Smooth muscle cell (in vitro differentiated cells): Measurements from ENCODE around the gene DHRS7. TPM values are rescaled to one million over a fixed set of nuclear protein-coding genes. Genes with fewer than 3 reads are reported as not detected.
"Not testable (repeated sequence)": the region's sequence is repeated elsewhere in the genome, so short reads cannot be mapped to it uniquely, and the experiment has no call there.

Experiments used
- DNase-seq: peaks from one replicate; lab custom pipeline; 2025; ENCODE audit not compliant: unreplicated experiment; lab: John Stamatoyannopoulos, UW
- H2AFZ ChIP-seq: fragments of 200-600 bp; sonication (generic); 2 replicates; pipeline ENCODE4 v1.6.0; 2016; ENCODE audit warnings: antibody characterized with exemption, low read depth, mild to moderate bottlenecking
- H3F3A ChIP-seq: fragments of 200-600 bp; sonication (generic); 2 replicates; pipeline ENCODE4 v1.6.0; 2017; ENCODE audit warnings: antibody characterized with exemption, low read depth
- H3K27ac ChIP-seq: fragments of 200-600 bp; sonication (generic); 2 replicates; pipeline ENCODE4 v1.5.1; 2016; ENCODE audit warnings: low read depth, mild to moderate bottlenecking
- H3K27me3 ChIP-seq: fragments of 200-600 bp; sonication (generic); 2 replicates; pipeline ENCODE4 v1.6.1; 2016; ENCODE audit warnings: low read depth, mild to moderate bottlenecking
- H3K36me3 ChIP-seq: fragments of 200-600 bp; sonication (generic); 2 replicates; pipeline ENCODE4 v1.5.1; 2016; ENCODE audit warnings: low read depth
- H3K4me1 ChIP-seq: fragments of 200-600 bp; sonication (generic); 2 replicates; pipeline ENCODE4 v1.5.1; 2016; ENCODE audit warnings: low read depth
- H3K4me2 ChIP-seq: fragments of 200-600 bp; sonication (generic); 2 replicates; pipeline ENCODE4 v1.6.0; 2016; ENCODE audit warnings: mild to moderate bottlenecking
- H3K4me3 ChIP-seq: fragments of 200-600 bp; sonication (generic); 2 replicates; pipeline ENCODE4 v1.5.1; 2016; ENCODE audit warnings: mild to moderate bottlenecking
- H3K79me2 ChIP-seq: fragments of 200-600 bp; sonication (generic); 2 replicates; pipeline ENCODE4 v1.6.0; 2016; ENCODE audit warnings: low read depth, mild to moderate bottlenecking
- H3K9ac ChIP-seq: fragments of 200-600 bp; sonication (generic); 2 replicates; pipeline ENCODE4 v1.6.0; 2016; ENCODE audit warnings: low read depth
- H3K9me3 ChIP-seq: fragments of 200-600 bp; sonication (generic); replicated peaks from 2 replicates; pipeline ENCODE4 v1.5.1; 2016; ENCODE audit warnings: low read depth
- H4K20me1 ChIP-seq: fragments of 200-600 bp; sonication (generic); 2 replicates; pipeline ENCODE4 v1.6.0; 2016; ENCODE audit warnings: low read depth
- CTCF ChIP-seq: fragments of 200-600 bp; sonication (generic); IDR thresholded peaks from 2 replicates; pipeline ENCODE4 v1.5.1; 2017; ENCODE audit warnings: borderline replicate concordance, mild to moderate bottlenecking, antibody characterized with exemption; ENCODE audit not compliant: insufficient read depth, poor library complexity, severe bottlenecking
- WGBS: methylation state at CpG from one replicate; pipeline ENCODE4 v1.1.7; 2016; ENCODE audit warnings: low lambda C conversion rate; 5-methylcytosine and 5-hydroxymethylcytosine counted together
- polyA plus RNA-seq: library from polyadenylated mRNA; unstranded; fragments of >200 nt; fragmentation: Nextera tagmentation; extraction: Ambion mirVana; gene quantifications from 2 replicates; pipeline ENCODE4 v1.2.1, GENCODE V29; 2016
- total RNA-seq: library from RNA; depleted of rRNA; stranded (reverse); fragments of >200 nt; gene quantifications from 2 replicates; pipeline ENCODE4 v1.2.3, GENCODE V29; 2014

Gene DHRS7
- total and polyA plus RNA-seq, 2 experiments from 2014 or later, result 74.8 to 88.6 TPM

GRCh38 chr14:60106339-60106738 lies 58.9 kb downstream of the DHRS7 start:
- Histone ChIP-seq H3K79me2 (peaks cover 93% of the 10 kb centered on the region), H3K9me3 (no peaks in the 10 kb centered on the region), H3K4me3 (no peak overlapping the region), H3K4me2 (peak overlapping the region; percentile 48), H2AFZ (no peak overlapping the region), H4K20me1 (peaks cover 79% of the 10 kb centered on the region), H3F3A (no peaks in the 10 kb centered on the region), H3K27ac (peak overlapping the region; percentile 86), H3K36me3 (peaks cover 9% of the 10 kb centered on the region), H3K4me1 (peaks cover 10% of the 10 kb centered on the region), H3K27me3 (no peaks in the 10 kb centered on the region), H3K9ac (peak overlapping the region; percentile 20)
- 13% methylated on average over 2 of the region's 2 CpGs for WGBS
- TF ChIP-seq CTCF, result no peak
- DNase-seq, result no peak

GRCh38 chr14:60102389-60102788 lies 62.8 kb downstream of the DHRS7 start:
- no peaks in the 10 kb centered on the region for H3K27me3 ChIP-seq
- peak overlapping the region; percentile 43 for H3K4me2 ChIP-seq
- no peak overlapping the region for H3K4me3 ChIP-seq
- no peak for TF ChIP-seq CTCF
- H2AFZ ChIP-seq, result no peak overlapping the region
- H3K79me2 ChIP-seq, result peaks cover 94% of the 10 kb centered on the region
- no peak for DNase-seq
- H3F3A ChIP-seq, result no peaks in the 10 kb centered on the region
- no peaks in the 10 kb centered on the region for H3K36me3 ChIP-seq
- H3K27ac ChIP-seq, result peak overlapping the region; percentile 71
- peak overlapping the region; percentile 35 for H3K9ac ChIP-seq
- WGBS, result 60% methylated on average over 2 of the region's 2 CpGs
- H3K4me1 ChIP-seq, result peaks cover 10% of the 10 kb centered on the region
- H3K9me3 ChIP-seq, result no peaks in the 10 kb centered on the region
- peaks cover 85% of the 10 kb centered on the region for H4K20me1 ChIP-seq

GRCh38 chr14:60101786-60102185 lies 63.4 kb downstream of the DHRS7 start:
- Histone ChIP-seq H4K20me1 (peaks cover 82% of the 10 kb centered on the region), H3K4me2 (peak overlapping the region; percentile 7), H2AFZ (no peak overlapping the region), H3K79me2 (peaks cover 94% of the 10 kb centered on the region), H3K4me1 (peaks cover 10% of the 10 kb centered on the region), H3K36me3 (no peaks in the 10 kb centered on the region), H3K4me3 (no peak overlapping the region), H3K27me3 (no peaks in the 10 kb centered on the region), H3F3A (no peaks in the 10 kb centered on the region), H3K27ac (peak overlapping the region; percentile 71), H3K9me3 (no peaks in the 10 kb centered on the region), H3K9ac (no peak overlapping the region)
- DNase-seq, result no peak
- WGBS, result 93% methylated on average over 1 of the region's 1 CpG
- no peak for TF ChIP-seq CTCF

- DNase-seq, H3K4me2 ChIP-seq, H3K9ac ChIP-seq, H3K27ac ChIP-seq, H3K36me3 ChIP-seq, H2AFZ ChIP-seq, H3K9me3 ChIP-seq, H3K4me3 ChIP-seq, H3F3A ChIP-seq, H3K4me1 ChIP-seq, H3K27me3 ChIP-seq: not testable (repeated sequence)
- H4K20me1 ChIP-seq, result peaks cover 82% of the 10 kb centered on the region
- whole genome bisulfite sequencing, result 94% methylated on average over 7 of the region's 7 CpGs
- peaks cover 99% of the 10 kb centered on the region for H3K79me2 ChIP-seq
Observed at GRCh38 chr14:60099855-60100254, 65.3 kb downstream of the DHRS7 start.
